GM10248 (cell line): ENCODE results near the gene GPC1.

ENCODE experiments used
- CTCF ChIA-PET: fragments of 300-600 bp; sonication (Branson Sonifier 250); formaldehyde crosslinking; extraction: SDS; loops from one replicate; lab custom pipeline; 2021; ENCODE audit warnings: antibody characterized with exemption; lab: Yijun Ruan, JAX
- POLR2A ChIA-PET: fragments of 350-650 bp; sonication (Branson Sonifier 250); formaldehyde crosslinking; extraction: SDS; loops from one replicate; lab custom pipeline; 2020; ENCODE audit warnings: antibody characterized with exemption; lab: Yijun Ruan, JAX
- DNase-seq: peaks from one replicate; pipeline ENCODE4 v3.0.0; 2012; ENCODE audit errors: extremely low spot score
- TF ChIP-seq, protein P1 (sequence below): IDR thresholded peaks from 2 replicates; pipeline ENCODE4 v1.5.1; 2012; ENCODE audit warnings: mild to moderate bottlenecking, low read depth; ENCODE audit errors: extremely low read depth, missing control alignments, control extremely low read depth

Gene GPC1

DNA sequence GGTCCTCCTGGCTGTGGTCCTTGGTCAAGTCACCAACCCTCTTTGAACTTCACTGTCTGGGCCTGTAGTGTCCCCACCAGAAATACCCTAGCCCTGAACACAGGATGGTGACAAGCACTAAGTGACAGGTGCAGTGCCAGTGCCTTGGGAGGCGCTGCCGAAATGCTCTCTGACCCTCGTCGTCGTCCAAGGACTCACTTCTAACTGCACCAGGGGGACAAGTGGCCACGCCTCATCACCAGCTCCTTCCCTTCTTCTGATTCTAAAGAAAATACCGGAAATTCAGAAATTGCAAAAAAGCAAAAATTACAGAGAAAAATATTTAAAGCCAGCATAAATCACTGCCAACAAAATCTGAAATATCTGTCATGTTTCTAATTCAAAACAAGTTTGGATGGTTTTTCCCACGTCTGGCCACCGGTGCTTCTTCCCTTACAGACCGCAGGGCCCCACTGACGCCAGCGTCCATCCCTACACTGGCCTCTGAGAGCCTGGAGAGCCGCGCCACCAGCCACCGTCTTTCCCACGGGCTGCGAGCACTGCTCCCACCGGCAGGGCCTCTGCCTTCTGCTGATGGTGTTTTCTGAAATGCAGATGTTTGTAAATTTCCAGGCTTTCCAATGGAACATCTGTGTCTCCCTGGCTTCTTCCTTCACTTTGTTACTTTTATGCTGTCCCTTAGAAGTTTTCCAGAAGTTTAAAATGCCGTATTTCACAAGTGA, 37.4 kb upstream of the GPC1 start:
- no peak for DNase-seq
- POLR2A ChIA-PET = no interaction called here
- TF ChIP-seq, protein P1, sequence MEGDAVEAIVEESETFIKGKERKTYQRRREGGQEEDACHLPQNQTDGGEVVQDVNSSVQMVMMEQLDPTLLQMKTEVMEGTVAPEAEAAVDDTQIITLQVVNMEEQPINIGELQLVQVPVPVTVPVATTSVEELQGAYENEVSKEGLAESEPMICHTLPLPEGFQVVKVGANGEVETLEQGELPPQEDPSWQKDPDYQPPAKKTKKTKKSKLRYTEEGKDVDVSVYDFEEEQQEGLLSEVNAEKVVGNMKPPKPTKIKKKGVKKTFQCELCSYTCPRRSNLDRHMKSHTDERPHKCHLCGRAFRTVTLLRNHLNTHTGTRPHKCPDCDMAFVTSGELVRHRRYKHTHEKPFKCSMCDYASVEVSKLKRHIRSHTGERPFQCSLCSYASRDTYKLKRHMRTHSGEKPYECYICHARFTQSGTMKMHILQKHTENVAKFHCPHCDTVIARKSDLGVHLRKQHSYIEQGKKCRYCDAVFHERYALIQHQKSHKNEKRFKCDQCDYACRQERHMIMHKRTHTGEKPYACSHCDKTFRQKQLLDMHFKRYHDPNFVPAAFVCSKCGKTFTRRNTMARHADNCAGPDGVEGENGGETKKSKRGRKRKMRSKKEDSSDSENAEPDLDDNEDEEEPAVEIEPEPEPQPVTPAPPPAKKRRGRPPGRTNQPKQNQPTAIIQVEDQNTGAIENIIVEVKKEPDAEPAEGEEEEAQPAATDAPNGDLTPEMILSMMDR = no peak
- CTCF ChIA-PET = no interaction called here

DNA sequence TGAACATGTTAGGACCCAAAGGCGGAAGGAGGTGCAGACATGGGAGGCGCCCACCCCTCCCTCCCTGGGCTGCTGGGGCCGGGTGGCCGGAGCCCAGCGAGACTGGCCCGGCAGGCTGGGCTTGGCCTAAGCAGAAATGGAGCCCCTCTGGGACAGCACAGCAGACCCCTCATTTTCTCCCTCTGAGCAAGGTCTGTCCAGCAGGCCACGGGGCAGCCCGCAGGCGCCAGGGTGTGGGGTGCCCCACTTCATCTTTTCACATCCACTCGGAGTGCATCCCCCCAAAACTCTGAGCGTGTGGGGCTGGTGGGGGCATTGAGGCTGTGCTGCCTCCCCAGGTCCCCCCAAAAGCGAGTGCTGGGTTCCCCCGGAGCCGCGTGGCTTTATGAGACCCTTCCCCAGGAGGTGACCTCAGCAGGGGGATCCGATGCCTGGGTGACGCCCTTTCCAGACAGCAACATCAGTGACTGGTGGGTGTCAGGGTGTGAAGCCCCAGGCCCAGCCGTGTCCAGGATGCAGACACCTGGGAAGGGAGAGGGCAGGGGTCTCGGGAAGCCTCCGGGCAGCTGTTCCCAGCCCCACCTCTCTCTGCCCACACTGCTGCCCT, 36.7 kb upstream of the GPC1 start:
- DNase-seq = no peak
- ChIA-PET POLR2A (no interaction called here), CTCF (no interaction called here)
- TF ChIP-seq, protein P1 = no peak

DNA sequence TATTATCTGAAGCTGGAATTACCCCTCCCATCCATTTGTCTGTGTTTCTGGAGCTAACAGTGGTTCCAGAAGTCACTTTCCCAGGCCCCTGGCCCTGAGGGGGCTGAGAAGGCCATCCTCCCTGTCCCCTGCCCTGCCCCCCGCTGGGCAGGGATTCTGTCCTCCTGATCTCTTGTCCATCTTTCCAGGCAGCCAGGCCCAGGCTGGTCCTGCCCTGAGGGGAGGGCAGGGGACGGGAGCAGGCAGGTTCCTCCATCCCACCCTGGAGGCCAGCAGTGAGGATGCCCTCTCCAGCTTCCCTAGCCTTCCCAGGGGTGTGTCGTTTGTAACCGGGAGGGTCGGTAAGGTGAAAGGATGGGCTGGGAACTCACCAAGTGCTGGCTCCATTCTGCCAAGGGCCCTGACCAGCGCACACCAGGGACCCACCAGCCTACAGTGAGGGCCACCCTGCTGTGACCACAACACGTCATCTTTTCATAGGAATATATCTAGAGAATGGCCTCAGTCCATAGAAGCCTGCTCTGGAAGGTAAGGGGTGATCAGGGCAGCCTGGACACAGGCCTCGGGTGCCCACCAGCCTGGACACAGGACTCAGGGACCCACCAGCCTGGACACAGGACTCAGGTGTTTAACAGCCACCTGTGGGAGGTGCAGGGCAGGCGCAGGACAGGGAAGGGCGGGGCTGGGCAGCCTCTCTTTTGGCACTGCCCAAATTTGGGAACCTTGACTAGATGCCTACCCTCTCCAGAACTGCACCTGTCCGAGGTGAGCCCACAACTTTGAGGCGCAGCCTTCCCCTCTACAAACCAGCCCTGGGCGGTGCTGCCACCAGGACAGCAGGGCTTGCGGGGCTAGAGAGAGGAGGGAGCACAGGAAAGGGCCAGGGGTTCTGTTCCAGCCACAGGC, 35.8 kb upstream of the GPC1 start:
- CTCF ChIA-PET = no interaction called here
- TF ChIP-seq, protein P1 = no peak
- POLR2A ChIA-PET = no interaction called here

DNA sequence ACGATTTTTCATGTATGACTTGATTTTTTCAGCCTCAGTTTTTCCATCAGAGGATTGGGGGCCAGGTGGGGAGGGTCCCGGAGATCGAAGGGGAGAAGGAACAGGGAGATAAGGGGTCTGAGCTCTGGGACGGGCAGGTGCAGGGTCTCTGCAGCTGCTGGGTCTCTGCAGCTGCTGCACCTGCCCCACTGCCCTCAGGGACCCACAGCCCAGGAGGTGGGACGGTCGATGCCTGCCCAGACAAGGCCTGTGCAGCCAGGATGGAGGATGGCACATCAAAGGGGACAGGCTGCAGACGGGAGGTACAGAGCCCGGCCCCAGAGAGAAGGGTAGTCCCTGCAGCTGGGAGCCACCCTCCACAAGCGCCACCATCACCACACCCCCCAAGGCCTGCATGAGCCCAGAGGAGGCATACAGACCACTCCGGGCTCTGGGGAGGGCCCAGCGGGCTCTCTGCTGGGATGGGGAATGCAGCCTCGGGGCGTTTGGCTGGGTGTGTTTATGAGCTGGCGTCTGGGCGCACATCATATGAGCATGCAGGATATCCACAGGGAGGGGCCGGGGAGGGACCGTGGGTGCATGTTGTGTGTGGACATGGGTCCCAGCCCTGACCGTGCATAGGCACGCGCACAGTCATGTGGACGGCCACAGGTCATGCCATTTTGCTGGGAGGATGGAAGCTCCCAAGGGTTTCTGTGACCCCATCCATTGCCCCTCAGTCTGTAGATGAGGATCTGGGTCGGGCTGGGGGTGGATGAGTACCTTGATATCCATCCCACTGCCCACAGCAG, 34.9 kb upstream of the GPC1 start:
- DNase-seq = no peak
- POLR2A ChIA-PET = no interaction called here
- TF ChIP-seq, protein P1 = no peak
- CTCF ChIA-PET = no interaction called here

More for the DNA sequence above, 35.8 kb upstream of the GPC1 start:
- no peak for DNase-seq

DNA sequence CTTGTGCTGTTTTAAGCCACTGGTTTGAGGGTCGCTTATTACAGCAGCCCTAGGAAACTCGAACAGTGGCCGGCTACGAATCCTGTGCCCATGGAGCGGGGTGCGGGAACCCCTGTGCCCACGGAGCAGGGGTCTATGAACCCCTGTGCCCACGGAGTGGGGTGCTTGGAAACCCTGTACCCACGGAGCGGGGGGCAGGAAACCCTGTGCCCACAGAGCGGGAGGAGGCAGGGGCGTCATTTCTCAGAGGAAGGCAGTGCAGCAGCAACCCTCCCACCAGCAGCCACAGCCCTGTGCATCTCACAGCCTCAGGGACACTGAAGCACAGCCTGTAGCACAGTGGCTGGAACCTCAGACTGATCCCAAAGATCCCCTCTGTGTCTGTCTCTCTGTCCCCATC, 34.2 kb upstream of the GPC1 start:
- ChIA-PET CTCF (no interaction called here), POLR2A (no interaction called here)
- TF ChIP-seq, protein P1 = no peak
- no peak for DNase-seq
